ENCODE results near the gene ADARB2. TPM values are rescaled to one million over a fixed set of nuclear protein-coding genes. Genes with fewer than 3 reads are reported as not detected.

ADARB2 gene
- polyA plus RNA-seq, 1 of the 3 experiments (the other 2 are of a cell fraction) = not detected

DNA sequence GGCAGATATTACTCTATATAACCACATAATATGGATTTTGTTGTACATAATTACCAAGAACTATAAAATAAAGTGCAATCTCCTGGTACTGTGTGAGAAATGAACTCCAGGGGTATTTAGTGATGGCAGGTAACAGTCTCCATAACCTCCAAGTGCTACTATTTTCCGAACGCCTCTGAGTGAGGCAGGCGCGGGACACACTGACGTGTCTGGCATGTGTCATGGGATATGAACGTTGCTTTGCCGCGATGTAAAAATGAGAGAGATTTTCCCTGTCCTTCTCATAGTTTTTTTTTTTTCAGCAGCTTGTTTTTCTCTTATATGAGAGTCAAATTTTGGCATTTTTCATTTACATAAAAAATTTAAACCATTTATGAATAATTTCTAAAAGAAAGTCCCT lies 3.6 kb downstream of the ADARB2 start:
- 38% methylated on average over 8 of the region's 8 CpGs for WGBS (ENCODE audit: low lambda C conversion rate)
- no peaks in the 10 kb centered on the region for H3K27me3 ChIP-seq (ENCODE audit: insufficient read depth)
- no peaks in the 10 kb centered on the region for H3K79me2 ChIP-seq (ENCODE audit: insufficient read depth)
- H3K4me3 ChIP-seq (ENCODE audit: low read depth in 2 of 2, low read length in 1 of 2) = no peak overlapping the region
- TF ChIP-seq GATA2 (CRISPR knock-in tag; IDR thresholded peaks at IDR 0.05) (no peak), TEAD4 (IDR thresholded peaks at IDR 0.05; ENCODE audit: borderline replicate concordance, insufficient read depth) (no peak), IRF3 (IDR thresholded peaks at IDR 0.05; ENCODE audit: low read depth, low read length) (no peak), GABPA (IDR thresholded peaks at IDR 0.05; ENCODE audit: low read depth) (no peak), USF1 (IDR thresholded peaks at IDR 0.05; ENCODE audit: borderline replicate concordance, low read depth) (no peak), FOSL2 (IDR thresholded peaks at IDR 0.05; ENCODE audit: borderline replicate concordance, low read depth) (no peak), ZBTB33 (IDR thresholded peaks at IDR 0.05; ENCODE audit: borderline replicate concordance, low read depth) (no peak), MEF2A (IDR thresholded peaks at IDR 0.05; ENCODE audit: borderline replicate concordance, low read depth) (no peak), EZH2phosphoT487 (IDR thresholded peaks at IDR 0.05; ENCODE audit: borderline replicate concordance, low read depth) (no peak), RCOR1 (IDR thresholded peaks at IDR 0.05; ENCODE audit: low read length) (no peak), NRF1 (IDR thresholded peaks at IDR 0.05; ENCODE audit: low read depth, low read length) (no peak), FOXJ3 (CRISPR knock-in tag; IDR thresholded peaks at IDR 0.05) (no peak)
- TF ChIP-seq, protein P1, sequence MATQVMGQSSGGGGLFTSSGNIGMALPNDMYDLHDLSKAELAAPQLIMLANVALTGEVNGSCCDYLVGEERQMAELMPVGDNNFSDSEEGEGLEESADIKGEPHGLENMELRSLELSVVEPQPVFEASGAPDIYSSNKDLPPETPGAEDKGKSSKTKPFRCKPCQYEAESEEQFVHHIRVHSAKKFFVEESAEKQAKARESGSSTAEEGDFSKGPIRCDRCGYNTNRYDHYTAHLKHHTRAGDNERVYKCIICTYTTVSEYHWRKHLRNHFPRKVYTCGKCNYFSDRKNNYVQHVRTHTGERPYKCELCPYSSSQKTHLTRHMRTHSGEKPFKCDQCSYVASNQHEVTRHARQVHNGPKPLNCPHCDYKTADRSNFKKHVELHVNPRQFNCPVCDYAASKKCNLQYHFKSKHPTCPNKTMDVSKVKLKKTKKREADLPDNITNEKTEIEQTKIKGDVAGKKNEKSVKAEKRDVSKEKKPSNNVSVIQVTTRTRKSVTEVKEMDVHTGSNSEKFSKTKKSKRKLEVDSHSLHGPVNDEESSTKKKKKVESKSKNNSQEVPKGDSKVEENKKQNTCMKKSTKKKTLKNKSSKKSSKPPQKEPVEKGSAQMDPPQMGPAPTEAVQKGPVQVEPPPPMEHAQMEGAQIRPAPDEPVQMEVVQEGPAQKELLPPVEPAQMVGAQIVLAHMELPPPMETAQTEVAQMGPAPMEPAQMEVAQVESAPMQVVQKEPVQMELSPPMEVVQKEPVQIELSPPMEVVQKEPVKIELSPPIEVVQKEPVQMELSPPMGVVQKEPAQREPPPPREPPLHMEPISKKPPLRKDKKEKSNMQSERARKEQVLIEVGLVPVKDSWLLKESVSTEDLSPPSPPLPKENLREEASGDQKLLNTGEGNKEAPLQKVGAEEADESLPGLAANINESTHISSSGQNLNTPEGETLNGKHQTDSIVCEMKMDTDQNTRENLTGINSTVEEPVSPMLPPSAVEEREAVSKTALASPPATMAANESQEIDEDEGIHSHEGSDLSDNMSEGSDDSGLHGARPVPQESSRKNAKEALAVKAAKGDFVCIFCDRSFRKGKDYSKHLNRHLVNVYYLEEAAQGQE (IDR thresholded peaks at IDR 0.05; ENCODE audit: low read depth, low read length) = no peak
- TF ChIP-seq, protein P2, sequence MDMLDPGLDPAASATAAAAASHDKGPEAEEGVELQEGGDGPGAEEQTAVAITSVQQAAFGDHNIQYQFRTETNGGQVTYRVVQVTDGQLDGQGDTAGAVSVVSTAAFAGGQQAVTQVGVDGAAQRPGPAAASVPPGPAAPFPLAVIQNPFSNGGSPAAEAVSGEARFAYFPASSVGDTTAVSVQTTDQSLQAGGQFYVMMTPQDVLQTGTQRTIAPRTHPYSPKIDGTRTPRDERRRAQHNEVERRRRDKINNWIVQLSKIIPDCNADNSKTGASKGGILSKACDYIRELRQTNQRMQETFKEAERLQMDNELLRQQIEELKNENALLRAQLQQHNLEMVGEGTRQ (IDR thresholded peaks at IDR 0.05; ENCODE audit: borderline replicate concordance, low read depth, low read length) = no peak
- ChIA-PET CTCF (interaction anchor here (2.1 to 2.6 kb wide), 2 partner anchors 12 to 21 kb away, joined by 6 to 7 read pairs; no protein-coding TSS in a partner anchor), POLR2A (no interaction called here)
- H3K36me3 ChIP-seq (replicated peaks in 1 of 2; ENCODE audit: control insufficient read depth in 1 of 2, insufficient read depth in 2 of 2, low read length in 1 of 2) = no peaks in the 10 kb centered on the region
- no peaks in the 10 kb centered on the region for H3K9me3 ChIP-seq
- DNase-seq = no peak
- H2AFZ ChIP-seq (ENCODE audit: low read depth) = no peak overlapping the region
- no peaks in the 10 kb centered on the region for H3F3A ChIP-seq (replicated peaks; ENCODE audit: insufficient read depth)
- H3K4me2 ChIP-seq = no peak overlapping the region
- H3K27ac ChIP-seq (ENCODE audit: low read depth in 2 of 2, low read length in 1 of 2) = no peak overlapping the region
- no peaks in the 10 kb centered on the region for H3K9me2 ChIP-seq
- H3K9ac ChIP-seq = no peak overlapping the region
- peaks cover 0 to 31% of the 10 kb centered on the region in 2 experiments; a peak in 2 of 4 replicates for H3K4me1 ChIP-seq (ENCODE audit: control insufficient read depth in 1 of 2, insufficient read depth in 2 of 2, low read depth in 1 of 2, low read length in 1 of 2)
- H4K20me1 ChIP-seq (ENCODE audit: insufficient read depth) = no peaks in the 10 kb centered on the region
